Embryonic facial prominence (tissue), 1 donor: Measurements from ENCODE around the gene CLCC1.
"Not testable (repeated sequence)": the region's sequence is repeated elsewhere in the genome, so short reads cannot be mapped to it uniquely, and the experiment has no call there.

Experiments used
- DNase-seq: peaks from one replicate; pipeline ENCODE4 v3.0.0-alpha.2; 2016; ENCODE audit errors: extremely low spot score

The CLCC1 gene, protein sequence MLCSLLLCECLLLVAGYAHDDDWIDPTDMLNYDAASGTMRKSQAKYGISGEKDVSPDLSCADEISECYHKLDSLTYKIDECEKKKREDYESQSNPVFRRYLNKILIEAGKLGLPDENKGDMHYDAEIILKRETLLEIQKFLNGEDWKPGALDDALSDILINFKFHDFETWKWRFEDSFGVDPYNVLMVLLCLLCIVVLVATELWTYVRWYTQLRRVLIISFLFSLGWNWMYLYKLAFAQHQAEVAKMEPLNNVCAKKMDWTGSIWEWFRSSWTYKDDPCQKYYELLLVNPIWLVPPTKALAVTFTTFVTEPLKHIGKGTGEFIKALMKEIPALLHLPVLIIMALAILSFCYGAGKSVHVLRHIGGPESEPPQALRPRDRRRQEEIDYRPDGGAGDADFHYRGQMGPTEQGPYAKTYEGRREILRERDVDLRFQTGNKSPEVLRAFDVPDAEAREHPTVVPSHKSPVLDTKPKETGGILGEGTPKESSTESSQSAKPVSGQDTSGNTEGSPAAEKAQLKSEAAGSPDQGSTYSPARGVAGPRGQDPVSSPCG

DNA sequence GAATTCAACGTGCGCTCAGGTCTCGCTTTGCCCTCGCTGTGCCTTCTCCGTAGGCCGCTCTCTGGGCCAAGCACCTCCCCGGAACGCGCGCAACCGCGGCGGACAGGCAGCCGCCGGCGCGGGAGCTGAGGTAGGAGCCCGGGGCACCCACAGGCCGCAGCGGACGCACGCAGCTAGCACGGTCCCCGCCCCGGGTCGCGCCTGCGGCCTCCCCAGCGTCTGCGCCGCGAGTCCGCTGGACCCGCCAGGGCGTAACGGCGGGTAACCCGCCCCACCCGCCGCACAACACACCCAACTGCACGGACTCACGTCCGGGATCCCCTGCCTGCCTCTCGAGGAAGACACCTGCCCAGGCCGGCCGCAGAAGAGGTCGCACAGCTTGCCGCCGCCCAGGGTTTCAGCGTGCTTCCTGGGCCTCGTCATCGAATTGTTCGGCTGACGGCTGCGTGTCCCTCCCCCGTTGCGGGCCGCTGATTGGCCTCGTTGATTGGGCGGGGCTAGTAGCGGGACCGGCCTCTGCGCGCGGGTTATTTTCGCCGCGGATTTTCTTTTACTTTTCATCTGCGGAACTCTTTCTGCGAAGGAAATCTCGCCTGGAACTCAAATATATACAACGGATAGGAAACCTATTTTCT lies at the start of gene CLCC1:
TSS of gene CLCC1 (minus strand) at position 433 of the 635 bp plus-strand sequence. CDS start 13,047 bp downstream, outside the sequence.
- DNase-seq: peak; percentile 81

DNA sequence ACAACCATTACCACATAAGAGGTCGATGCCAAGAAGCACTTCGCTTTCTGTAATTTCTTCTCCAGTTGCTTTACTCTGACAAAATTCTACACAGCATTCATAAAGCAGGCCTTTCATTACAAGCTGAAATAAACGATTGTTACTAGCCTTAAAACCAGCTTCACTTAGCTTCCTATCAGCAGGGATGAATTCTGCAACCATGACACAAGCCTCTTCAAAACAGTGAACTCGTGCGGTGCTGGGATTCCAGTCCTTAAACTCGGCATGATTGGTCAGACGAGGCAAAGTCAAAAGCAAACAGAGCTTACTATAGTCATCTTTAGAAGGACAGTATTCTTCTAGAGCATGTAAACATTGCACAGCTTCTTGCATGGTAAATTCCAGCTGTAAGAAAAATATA lies 48.1 kb upstream of the CLCC1 start:
- no peak for DNase-seq

GRCh38 chr1:108996622-108997021 lies 33.3 kb upstream of the CLCC1 start:
- not testable (repeated sequence) for DNase-seq

GRCh38 chr1:108983114-108983513 lies 19.8 kb upstream of the CLCC1 start:
- no peak for DNase-seq

DNA sequence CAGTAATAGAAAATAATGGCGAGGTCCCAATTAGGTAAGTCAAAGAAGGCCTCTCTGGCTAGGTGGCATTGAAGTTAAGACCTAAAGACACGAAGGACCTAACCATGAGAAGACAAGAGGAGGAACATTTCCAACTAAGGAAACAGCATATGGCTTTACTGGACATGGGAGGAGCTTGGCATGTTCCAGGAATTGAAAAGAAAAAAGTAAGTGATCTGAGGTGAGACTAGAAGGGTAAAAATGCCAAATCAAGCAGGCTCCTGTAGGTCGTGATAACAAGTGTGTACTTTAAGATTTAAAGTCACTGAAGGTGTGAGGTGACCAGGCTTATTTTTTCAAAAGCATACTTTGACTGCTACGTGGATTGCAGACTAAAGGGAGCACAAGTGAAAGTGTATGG lies 13.4 kb upstream of the CLCC1 start:
- no peak for DNase-seq

DNA sequence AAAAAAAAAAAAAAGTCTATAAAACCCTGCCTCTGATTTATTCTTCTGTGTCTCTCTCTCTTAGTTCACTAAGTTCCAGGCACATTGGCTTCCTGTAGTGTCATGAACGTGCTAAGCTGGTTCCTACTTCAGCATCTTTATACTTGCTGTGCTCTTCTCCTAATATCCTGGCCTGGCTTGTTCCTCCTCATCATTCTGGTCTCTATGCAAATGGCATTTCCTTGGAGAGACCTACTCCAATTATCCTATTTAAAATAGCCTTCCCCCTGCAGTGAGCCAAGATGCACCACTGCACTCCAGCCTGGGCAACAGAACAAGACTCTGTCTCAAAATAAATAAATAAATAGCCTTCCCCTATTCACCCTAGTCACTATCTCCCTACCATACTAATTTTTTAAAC lies 9.7 kb upstream of the CLCC1 start:
- DNase-seq: no peak

- DNase-seq: no peak
These were observed 6.1 kb upstream of the CLCC1 start for GRCh38 chr1:108969346-108969745.

DNA sequence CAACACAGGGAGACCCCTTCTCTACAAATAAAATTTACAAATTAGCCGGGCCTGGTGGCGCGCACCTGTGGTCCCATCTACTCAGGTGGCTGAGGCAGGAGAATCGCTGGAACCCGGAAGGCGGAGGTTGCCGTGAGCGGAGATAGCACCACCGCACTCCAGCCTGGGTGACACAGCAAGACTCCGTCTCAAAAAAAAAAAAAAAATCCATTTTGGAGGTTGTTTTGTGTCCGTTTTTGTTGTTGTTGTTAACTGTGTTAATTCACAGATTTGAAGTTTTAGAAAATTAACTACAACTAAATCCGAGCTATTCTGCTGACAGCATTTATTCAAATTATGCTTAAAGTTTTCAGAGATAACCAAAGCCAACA lies 618 bp downstream of the CLCC1 start:
- DNase-seq: no peak

GRCh38 chr1:108961752-108962486 lies 1.4 kb downstream of the CLCC1 start:
- DNase-seq: no peak

DNA sequence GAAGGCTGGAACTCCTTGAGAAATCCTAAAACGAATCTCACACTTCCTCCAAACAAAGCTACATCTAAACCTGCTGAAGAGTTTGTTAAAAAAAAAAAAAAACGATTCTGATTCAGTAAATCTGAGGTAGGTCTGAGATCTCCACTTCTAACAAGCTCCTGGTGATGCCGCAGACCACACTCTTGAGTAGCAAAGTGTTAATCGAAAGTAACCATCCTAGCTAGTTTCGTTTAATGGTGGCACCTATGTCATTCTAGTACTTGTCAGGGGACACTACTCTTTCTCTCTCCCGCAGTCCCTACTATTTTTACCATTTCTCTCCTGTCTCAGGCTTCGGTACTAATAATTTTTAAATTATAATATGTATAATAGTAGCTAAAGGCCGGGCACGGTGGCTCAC lies 2.1 kb downstream of the CLCC1 start:
- DNase-seq: no peak

DNA sequence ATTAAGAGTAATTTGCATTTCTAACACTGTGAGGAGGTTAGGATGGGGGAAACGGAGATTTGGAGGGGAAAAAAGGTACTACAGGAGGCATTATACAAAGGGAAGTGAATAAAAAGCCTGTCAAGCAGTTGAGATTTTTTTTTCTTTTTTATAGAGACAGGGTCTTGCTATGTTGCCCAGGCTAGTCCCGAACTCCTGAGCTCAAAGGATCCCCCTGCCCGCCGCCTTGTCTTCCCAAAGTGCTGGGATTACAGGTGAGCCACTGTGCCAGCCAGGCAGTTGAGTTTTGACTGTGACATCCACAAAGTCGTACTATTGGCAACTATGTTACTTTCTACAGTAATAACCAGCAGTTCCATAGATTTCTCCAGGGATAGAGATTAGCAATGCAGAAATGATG lies 2.6 kb downstream of the CLCC1 start:
- DNase-seq: no peak

- no peak for DNase-seq
These were observed 5.4 kb downstream of the CLCC1 start for GRCh38 chr1:108957888-108958287.

GRCh38 chr1:108955881-108956280 lies 7.4 kb downstream of the CLCC1 start:
- no peak for DNase-seq

GRCh38 chr1:108955111-108955510 lies 8.2 kb downstream of the CLCC1 start:
- DNase-seq: no peak

- no peak for DNase-seq
These were observed 9.8 kb downstream of the CLCC1 start for GRCh38 chr1:108953452-108953851.

DNA sequence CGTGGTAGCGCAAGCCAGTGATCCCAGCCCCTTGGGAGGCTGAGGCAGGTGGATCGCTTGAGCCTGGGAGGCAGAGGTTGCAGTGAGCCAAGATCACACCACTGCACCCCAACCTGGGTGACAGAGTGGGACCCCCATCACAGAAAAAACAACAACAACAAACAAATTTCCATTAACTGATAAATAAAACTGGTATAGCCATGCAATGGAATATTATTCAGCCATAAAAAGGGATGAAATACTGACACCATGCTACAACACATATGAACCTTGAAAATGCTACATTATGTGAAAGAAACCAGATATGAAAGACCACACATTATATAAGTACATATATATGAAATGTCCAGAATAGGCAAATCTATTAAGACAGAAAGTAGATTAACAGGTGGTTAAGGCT lies 12.0 kb downstream of the CLCC1 start:
- no peak for DNase-seq

GRCh38 chr1:108949044-108949443 lies 14.2 kb downstream of the CLCC1 start:
- DNase-seq: no peak

- DNase-seq: no peak
These were observed 15.3 kb downstream of the CLCC1 start for GRCh38 chr1:108947871-108948525.

DNA sequence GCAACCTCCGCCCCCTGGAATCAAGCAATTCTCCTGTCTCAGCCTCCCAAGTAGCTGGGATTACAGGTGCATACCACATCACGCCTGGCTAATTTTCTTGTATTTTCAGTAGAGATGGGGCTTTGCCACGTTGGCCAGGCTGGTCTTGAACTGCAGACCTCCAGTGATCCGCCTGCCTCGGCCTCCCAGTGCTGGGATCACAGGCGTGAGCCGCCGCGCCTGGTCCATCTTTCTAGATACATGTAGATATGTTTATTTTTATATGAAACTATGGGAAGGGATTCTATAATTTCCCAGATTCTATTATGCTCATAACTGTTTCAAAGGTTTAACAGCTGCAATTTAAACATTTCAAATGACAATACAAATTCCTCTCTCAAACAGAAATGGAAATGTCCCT lies 27.1 kb downstream of the CLCC1 start:
- DNase-seq: no peak

GRCh38 chr1:108933944-108934343 lies 29.3 kb downstream of the CLCC1 start:
- DNase-seq: no peak

DNA sequence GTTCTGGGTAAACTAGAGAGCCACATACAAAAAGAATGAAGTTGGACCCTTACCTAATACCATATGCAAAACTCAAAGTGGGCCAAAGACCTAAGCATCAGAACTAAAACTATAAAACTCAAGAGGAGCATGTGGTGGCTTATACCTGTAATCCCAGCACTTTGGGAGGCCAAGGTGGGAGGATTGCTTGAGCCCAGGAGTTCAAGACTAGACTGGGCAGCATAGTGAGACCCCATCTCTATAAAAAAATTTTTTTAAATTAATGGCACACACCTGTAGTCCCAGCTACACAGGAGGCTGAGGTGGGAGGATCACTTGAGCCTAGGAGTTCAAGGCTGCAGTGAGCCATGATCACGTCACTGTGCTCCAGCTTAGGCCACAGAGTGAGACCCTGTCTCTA lies 35.7 kb downstream of the CLCC1 start:
- DNase-seq: not testable (repeated sequence)

DNA sequence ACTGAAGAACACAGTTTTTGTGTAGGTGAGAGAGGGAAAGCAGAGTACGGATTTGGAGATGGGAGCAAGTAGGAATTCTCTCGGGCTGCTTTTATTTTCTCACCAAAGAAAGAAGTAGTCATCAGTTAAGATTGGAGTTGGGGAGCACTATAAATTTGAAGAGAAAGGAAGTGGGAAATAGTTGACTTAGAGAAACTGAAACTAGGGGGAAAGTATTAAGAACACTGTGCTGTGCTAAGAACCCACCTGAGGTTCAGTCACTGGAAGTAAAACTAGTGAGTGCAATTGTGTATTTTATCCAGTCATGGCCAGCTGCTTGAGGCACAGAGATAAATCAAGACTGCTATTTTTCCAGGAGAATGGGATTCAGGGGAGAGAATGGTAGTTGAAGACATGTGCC lies 37.4 kb downstream of the CLCC1 start:
- no peak for DNase-seq
